HEK293T (cell line): ENCODE measurements around the gene NFAM1.

Source experiments
- BHLHE40 ChIP-seq: fragments of 450-650 bp; IDR thresholded peaks from 2 replicates; pipeline ENCODE4 v1.6.1; 2016; ENCODE audit warnings: mild to moderate bottlenecking, moderate library complexity, borderline replicate concordance
- FOXA1 ChIP-seq: fragments of 450-650 bp; IDR thresholded peaks from 2 replicates; pipeline ENCODE4 v1.6.1; 2016; ENCODE audit warnings: mild to moderate bottlenecking
- FOXK2 ChIP-seq: fragments of 450-650 bp; IDR thresholded peaks from 2 replicates; pipeline ENCODE4 v1.6.1; 2016; ENCODE audit warnings: mild to moderate bottlenecking
- FOXM1 ChIP-seq: fragments of 450-650 bp; IDR thresholded peaks from 2 replicates; pipeline ENCODE4 v1.6.1; 2017; ENCODE audit warnings: mild to moderate bottlenecking, borderline replicate concordance
- HDGF ChIP-seq: fragments of 450-650 bp; IDR thresholded peaks from 2 replicates; pipeline ENCODE4 v1.6.1; 2017; ENCODE audit warnings: antibody characterized with exemption, borderline replicate concordance
- SP1 ChIP-seq: fragments of 450-650 bp; IDR thresholded peaks from 2 replicates; pipeline ENCODE4 v1.6.1; 2017
- SUZ12 ChIP-seq: fragments of 450-650 bp; IDR thresholded peaks from 2 replicates; pipeline ENCODE4 v1.6.1; 2016; ENCODE audit warnings: mild to moderate bottlenecking
- TARDBP ChIP-seq: fragments of 450-650 bp; IDR thresholded peaks from 2 replicates; pipeline ENCODE4 v1.6.1; 2016

DNA sequence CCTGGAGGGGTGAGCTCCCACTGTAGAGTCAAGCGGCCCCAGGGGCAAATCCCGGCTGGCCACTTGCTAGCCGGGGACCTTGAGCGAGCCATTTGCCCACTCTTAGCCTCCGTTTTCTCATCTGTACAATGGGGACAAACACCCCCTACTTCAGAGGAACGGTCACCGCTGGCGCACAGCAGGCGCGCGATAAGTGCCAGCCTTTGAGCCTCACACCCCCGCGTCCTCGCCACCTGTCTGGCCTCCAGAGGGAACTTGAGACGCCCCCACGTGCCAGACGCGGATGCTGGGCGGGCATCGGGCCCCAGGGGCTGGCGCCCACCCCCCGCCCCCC, 89.1 kb downstream of the NFAM1 start:
- TF ChIP-seq HDGF (no peak), TARDBP (no peak), SUZ12 (no peak), SP1 (no peak), FOXM1 (0 out of 2 replicates have a peak, but pooled peaks have one; percentile 11), FOXA1 (no peak), FOXK2 (no peak), BHLHE40 (no peak)
